GM11168 (cell line): Measurements from ENCODE around the gene TLN1.

Experiments
- in situ Hi-C: fragments of 300-500 bp; cut with MboI; formaldehyde crosslinking; loops from one replicate; pipeline ENCODE4 v1.12.0; 2022; ENCODE audit warnings: low sequenced_read_pairs; ENCODE audit not compliant: unreplicated experiment

Gene TLN1

DNA sequence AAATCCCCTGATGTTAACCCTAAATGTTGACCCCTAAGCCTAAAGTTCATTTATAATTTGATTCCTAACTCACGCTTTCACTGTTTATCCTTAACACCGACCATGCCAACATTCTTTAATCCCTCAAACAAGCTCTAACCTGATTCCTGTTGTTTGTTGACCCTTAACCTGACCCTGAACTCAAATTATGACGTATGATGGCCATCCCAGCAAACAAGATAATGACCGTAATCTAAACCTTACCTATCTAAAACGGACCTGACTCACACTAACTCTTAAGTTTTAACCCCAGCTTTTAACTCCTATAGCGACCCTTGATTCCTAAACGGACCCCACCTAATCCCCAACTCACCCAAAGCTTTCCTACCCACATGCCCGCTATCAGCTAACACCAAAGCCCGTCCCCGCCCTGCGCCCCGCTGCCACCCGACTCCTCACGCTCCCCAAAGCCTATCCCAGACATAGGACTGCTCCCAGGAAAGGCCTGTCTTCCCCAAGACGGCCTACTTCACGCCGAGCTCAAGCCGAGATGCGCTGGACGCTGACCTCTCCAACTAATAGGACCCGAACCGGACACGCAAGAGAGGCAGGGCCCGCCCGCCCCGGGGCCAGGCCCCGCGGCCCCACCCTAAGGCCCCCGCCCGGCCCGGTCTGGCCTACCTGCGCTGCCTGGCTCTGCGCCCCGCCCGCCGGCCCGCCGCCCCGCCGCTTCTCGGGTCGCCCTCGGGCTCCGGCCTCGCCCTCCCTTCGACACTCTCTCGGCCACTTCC lies 395 bp downstream of the TLN1 start:
- in situ Hi-C loops, result loop anchor here (25.0 kb wide), 1 partner anchor 669 kb away; the partner anchor contains the start of gene VCP

DNA sequence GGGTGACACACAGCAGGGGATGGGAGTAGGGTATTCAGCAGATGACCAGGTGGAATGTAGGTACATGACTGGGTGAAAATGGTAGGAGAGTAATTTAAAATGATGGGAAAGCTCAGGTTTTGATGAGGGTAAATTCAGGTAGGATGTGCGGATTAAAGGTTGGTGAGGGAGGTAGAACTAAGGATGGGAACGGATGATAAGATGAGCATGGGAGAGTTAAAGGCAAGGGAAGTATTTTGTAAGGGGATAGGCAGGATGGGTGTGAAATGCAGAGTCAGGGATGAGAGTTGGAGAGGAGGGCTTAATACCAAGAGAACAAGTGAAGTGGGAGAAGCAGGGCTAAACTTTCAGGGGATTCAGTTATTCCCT lies 1.5 kb downstream of the TLN1 start:
- in situ Hi-C loops, result loop anchor here (25.0 kb wide), 1 partner anchor 668 kb away; the partner anchor contains the start of gene VCP

DNA sequence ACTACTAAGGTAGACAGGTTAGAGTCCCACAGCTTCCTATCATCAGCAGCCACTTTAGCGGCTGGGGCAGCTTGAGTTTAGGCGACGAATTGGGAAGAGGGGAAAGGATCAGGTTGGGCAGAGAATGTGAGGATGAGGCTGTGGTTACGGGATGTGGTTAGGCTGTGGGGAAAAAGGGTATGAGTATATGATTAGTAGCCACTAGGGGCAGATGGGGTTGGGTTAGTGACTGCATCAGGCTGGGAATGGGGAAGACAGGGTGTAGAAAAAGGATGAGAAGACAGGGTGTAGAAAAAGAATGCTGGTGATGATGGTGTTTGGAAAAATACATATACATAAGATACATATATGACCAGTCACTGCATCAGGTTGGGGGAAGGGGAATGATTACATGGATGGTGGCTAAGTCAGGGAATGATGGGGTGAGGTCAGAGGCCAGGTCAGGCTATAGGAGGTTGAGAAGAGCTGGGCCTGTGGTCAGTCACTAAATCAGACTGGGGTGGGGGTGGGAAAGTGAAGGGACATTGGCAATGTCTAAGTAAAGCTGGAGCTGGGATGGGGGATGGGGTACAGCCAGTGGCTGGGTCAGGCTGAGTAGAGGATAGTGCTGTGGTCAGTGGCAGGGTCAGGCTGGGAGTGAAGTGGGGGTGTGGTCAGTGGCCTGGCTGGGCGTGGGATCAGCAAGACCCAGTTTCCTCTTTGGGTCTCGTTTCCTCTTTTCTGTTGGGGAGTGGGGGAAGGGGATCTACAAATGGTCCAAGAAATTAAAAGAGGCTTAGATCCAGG lies 2.1 kb downstream of the TLN1 start:
- in situ Hi-C loops, result loop anchor here (25.0 kb wide), 1 partner anchor 668 kb away; the partner anchor contains the start of gene VCP

DNA sequence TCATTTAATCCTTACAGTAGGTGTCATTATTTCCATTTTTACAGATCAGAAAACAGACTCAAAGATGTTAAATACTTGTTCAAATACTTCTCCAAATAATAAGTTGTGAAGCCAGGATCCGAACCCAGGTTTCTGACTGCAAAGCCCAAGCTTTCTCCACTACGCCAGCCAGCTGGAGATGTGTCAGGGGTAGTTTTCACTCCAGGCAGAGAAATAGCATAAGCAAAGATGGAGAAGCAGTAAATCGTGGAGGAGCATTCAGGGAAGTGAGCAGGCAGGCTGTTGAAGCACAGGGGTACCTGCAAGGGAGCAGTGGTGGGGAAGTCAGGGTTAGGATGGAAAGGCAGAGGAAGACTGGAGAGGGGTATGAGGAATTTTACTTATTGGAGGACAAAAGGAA lies 2.9 kb downstream of the TLN1 start:
- in situ Hi-C loops, result loop anchor here (25.0 kb wide), 1 partner anchor 667 kb away; the partner anchor contains the start of gene VCP

DNA sequence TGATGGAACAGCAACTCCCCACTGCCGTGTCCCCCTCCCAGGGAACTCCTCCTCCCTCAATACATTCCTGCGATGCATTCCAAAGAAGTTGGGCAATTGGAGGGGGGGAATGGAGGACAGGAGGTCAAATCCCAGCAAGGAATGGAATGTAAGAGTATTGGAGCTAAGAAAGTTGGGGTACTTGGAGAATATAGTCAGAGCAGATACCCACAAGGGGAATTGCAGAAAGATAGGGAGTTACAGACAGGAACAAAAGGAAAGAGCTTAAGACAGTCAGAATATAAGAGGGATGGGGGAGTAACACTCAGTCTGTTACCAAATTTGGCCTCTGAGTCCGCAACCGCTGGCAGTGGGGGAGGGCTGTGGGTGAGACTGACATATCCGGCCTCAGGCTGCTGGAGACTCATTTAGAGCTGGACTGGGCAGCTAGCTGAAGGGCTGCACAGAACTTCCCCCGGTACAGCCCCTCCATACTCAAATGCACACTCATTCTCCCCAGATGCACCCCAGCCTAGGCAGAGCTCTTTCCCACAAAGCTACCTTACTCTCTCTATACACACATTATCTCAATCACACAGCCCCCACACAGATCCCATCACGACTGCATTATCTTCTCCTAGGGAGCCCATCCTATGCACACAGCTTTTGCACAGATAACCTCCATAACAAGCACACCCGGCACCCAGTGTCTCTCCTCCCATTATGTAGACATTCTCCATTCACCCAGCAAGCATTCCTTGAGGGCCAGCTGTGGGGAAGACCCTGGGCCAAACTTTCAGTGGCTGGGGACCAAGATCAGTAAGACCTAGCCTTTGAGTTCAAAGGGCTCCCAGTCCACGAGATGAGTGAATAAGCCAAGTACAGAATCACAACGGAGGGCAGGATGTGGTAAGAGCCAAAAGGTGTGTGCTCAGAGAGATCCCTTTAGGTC lies 3.7 kb downstream of the TLN1 start:
- in situ Hi-C loops, result loop anchor here (25.0 kb wide), 1 partner anchor 666 kb away; the partner anchor contains the start of gene VCP

- in situ Hi-C loops, result loop anchor here (25.0 kb wide), 1 partner anchor 665 kb away; the partner anchor contains the start of gene VCP
These were observed 4.3 kb downstream of the TLN1 start for GRCh38 chr9:35727676-35728040.

DNA sequence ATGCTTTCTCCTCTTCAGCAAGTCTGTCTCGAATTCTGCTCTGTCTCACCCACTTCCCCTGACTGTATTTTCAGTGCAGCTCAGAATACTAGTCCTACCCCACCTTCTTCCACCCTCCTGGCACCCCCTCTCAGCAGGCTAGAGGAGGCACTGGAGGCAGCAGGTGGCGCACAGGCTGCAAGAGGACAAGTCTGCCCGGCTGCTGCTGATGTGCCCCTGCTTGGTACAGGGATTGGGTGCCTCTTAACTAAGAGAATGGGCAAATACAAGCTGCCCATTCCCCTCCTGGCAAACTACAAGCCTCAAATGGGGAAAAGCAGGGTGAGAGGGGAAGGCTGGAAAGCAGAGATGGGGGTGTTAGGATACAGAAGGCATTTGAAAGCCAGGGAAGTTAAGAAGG lies 5.1 kb downstream of the TLN1 start:
- in situ Hi-C loops, result loop anchor here (25.0 kb wide), 1 partner anchor 665 kb away; the partner anchor contains the start of gene VCP

DNA sequence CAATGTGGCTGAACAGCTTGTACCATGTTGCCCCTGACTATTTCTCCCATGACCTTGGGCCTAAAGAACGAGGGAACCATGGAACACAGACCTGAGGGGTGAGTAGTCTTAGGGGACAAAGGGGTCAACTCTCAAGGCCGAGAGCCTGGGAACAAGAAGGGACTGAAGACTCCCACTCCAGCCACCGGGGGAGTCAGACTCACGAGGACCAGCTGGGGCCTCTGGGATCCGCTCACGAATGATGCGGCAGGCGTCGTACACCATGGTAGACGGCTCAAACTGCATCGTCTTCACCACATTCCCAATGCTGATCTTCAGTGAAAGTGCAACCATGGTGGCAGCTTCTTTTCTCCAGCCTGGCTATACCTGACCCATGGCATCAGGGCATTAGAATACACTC lies 6.6 kb downstream of the TLN1 start:
- in situ Hi-C loops, result loop anchor here (25.0 kb wide), 1 partner anchor 663 kb away; the partner anchor contains the start of gene VCP

- in situ Hi-C loops, result no loop called here
These were observed 8.1 kb downstream of the TLN1 start for GRCh38 chr9:35723908-35724307.

- in situ Hi-C loops, result no loop called here
These were observed 8.6 kb downstream of the TLN1 start for GRCh38 chr9:35723426-35723825.

GRCh38 chr9:35719546-35719945 lies 12.4 kb downstream of the TLN1 start:
- in situ Hi-C loops, result no loop called here

GRCh38 chr9:35718721-35719511 lies 13.1 kb downstream of the TLN1 start:
- in situ Hi-C loops, result no loop called here

- in situ Hi-C loops, result no loop called here
These were observed 14.7 kb downstream of the TLN1 start for GRCh38 chr9:35717132-35717870.

DNA sequence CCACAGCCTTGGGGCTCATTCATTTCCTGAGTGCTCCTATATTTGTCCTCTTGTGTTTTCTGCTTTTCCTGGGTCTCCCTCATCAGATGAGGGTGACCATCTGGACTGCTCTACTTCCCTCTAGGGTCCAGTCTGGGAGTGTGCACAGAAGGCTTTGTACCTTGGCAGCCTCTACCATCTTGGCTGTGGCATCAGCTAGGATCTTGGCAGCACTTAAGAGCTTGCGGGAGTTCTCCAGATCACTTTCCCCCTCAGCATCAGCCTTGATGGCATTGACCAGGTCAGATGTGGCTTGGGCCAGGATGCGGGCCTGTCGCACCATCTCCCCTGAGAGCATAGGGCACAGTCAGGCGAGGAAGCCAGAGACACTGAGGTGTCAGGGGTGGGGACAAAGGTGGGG lies 15.8 kb downstream of the TLN1 start:
- in situ Hi-C loops, result no loop called here

- in situ Hi-C loops, result no loop called here
These were observed 17.3 kb downstream of the TLN1 start for GRCh38 chr9:35714579-35715252.

DNA sequence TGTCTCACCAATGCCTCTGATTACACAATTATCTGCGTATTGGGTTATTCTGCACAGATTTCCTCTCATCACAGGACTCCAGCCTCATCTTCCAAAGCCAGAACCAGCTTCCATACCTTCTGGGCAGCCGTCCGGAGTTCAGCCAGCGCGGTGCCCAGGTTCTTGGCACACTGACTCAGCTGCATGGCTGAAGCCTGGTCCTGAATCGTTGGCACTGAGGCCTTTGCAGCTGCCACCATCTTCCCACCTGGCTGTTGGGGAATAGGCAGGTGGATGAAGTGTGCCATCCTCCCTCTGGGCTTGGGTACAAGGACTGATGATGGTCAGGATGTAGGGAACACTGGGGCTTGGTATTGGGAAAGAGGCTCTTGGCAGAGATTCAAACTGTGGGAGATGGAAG lies 17.9 kb downstream of the TLN1 start:
- in situ Hi-C loops, result no loop called here

DNA sequence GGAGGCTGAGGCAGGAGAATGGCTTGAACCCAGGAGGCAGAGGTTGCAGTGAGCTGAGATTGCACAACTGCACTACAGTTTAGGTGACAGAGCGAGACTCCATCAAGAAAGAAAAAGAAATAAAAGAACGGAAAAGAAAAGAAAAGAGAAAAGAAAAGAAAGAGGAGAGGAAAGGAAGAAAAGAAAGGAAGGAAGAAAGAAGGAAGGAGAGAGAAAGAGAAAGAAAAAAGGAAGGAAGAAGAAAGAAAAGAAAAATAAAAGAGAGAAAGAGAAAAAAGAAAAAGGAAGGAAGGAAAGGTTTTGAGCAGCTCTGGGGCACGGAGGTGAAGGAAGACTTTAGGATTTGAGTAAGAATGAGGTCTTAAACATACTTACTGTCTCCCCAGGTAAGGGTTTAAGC lies 18.4 kb downstream of the TLN1 start:
- in situ Hi-C loops, result no loop called here

- in situ Hi-C loops, result no loop called here
These were observed 19.1 kb downstream of the TLN1 start for GRCh38 chr9:35712762-35713400.
